H1 (cell line): ENCODE results near the gene ACBD5.

Experiments used
- CHD1 ChIP-seq: IDR thresholded peaks from 2 replicates; pipeline ENCODE4 v1.6.1; 2012; ENCODE audit warnings: low read depth, low read length, improper control_type of control experiment
- CREB1 ChIP-seq: IDR thresholded peaks from 2 replicates; pipeline ENCODE4 v1.6.1; 2012; ENCODE audit warnings: inconsistent platforms
- CTCF ChIP-seq, 3 experiments: IDR thresholded peaks; 1 replicate in 2 of 3; 2 replicates in 1 of 3; pipeline versions ENCODE4 v1.5.1 to v1.6.1; 2011; ENCODE audit warnings: low read length in 3 of 3, mild to moderate bottlenecking in 3 of 3, inconsistent platforms in 2 of 3, low read depth in 1 of 3, moderate library complexity in 1 of 3; ENCODE audit not compliant: insufficient read depth in 1 of 3; ENCODE audit errors: control extremely low read depth in 1 of 3
- EZH2 ChIP-seq: fragments of 200-600 bp; sonication (generic); IDR thresholded peaks from 2 replicates; pipeline ENCODE4 v1.7.1; 2012; ENCODE audit warnings: low read depth, mild to moderate bottlenecking, moderate library complexity, low read length, inconsistent platforms; ENCODE audit not compliant: severe bottlenecking
- KDM5A ChIP-seq: fragments of 200-600 bp; IDR thresholded peaks from 2 replicates; pipeline ENCODE4 v1.7.1; 2012; ENCODE audit warnings: mild to moderate bottlenecking, low read length, inconsistent platforms, mixed read lengths
- POLR2A ChIP-seq, 2 experiments: IDR thresholded peaks; 1 replicate in 1 of 2; 2 replicates in 1 of 2; pipeline ENCODE4 v1.6.1; 2011; ENCODE audit warnings: low read depth in 2 of 2, low read length in 2 of 2, mild to moderate bottlenecking in 2 of 2; ENCODE audit errors: control extremely low read depth in 1 of 2
- POLR2AphosphoS5 ChIP-seq: IDR thresholded peaks from 2 replicates; pipeline ENCODE4 v1.6.1; 2011; ENCODE audit warnings: low read depth, low read length
- RAD21 ChIP-seq, 2 experiments: IDR thresholded peaks in 1 of 2; conservative IDR thresholded peaks in 1 of 2; 2 replicates each; pipeline ENCODE4 v1.6.1; 2011; ENCODE audit warnings: low read depth in 2 of 2, low read length in 2 of 2, improper control_type of control experiment in 1 of 2, inconsistent platforms in 1 of 2, mild to moderate bottlenecking in 1 of 2, moderate library complexity in 1 of 2
- TAF1 ChIP-seq: IDR thresholded peaks from 2 replicates; pipeline ENCODE4 v1.6.1; 2011; ENCODE audit warnings: mild to moderate bottlenecking, low read depth, low read length

- TF ChIP-seq CTCF (IDR thresholded peaks at IDR 0.05; ENCODE audit: control extremely low read depth in 1 of 3, insufficient read depth in 1 of 3, low read depth in 1 of 3, low read length in 3 of 3): no peak
- TF ChIP-seq CREB1: no peak
- TF ChIP-seq CHD1: no peak
- no peak for TF ChIP-seq POLR2A (IDR thresholded peaks at IDR 0.05; ENCODE audit: control extremely low read depth in 1 of 2, low read depth in 2 of 2, low read length in 2 of 2)
- no peak for TF ChIP-seq POLR2AphosphoS5
- no peak for TF ChIP-seq KDM5A
- no peak for TF ChIP-seq TAF1
- no peak for TF ChIP-seq RAD21 (IDR thresholded peaks at IDR 0.05 in 1 of 2, conservative IDR thresholded peaks at IDR 0.05 in 1 of 2; ENCODE audit: low read depth in 2 of 2, low read length in 2 of 2)
- no peak for TF ChIP-seq EZH2
Observed at GRCh38 chr10:27253576-27253975, 13.0 kb upstream of the ACBD5 start.
